Hematopoietic multipotent progenitor cell treated with erythropoietin and hydrocortisone succinate and interleukin-3 and kit ligand, for 15 days (in vitro differentiated cells): ENCODE results near the gene PALM.

Source experiments
- DNase-seq: peaks from one replicate; pipeline ENCODE4 v3.0.0-alpha.2; 2015; ENCODE audit warnings: low spot score

Gene PALM

GRCh38 chr19:752652-753517 is 44.1 kb downstream of the PALM start:
- DNase-seq: no peak

GRCh38 chr19:754530-754929 is 45.8 kb downstream of the PALM start:
- DNase-seq: no peak

GRCh38 chr19:755063-755462 is 46.3 kb downstream of the PALM start:
- no peak for DNase-seq

GRCh38 chr19:756236-756635 is 47.5 kb downstream of the PALM start:
- DNase-seq: peak; percentile 21

GRCh38 chr19:756821-757688 is 48.3 kb downstream of the PALM start:
- no peak for DNase-seq

- DNase-seq: no peak
Measured at GRCh38 chr19:757811-758668, 49.3 kb downstream of the PALM start.

GRCh38 chr19:763181-763580 is 54.4 kb downstream of the PALM start:
- no peak for DNase-seq

- no peak for DNase-seq
Measured at GRCh38 chr19:763869-764268, 55.1 kb downstream of the PALM start.

GRCh38 chr19:764301-764700 is 55.6 kb downstream of the PALM start:
- DNase-seq: no peak

GRCh38 chr19:765179-765738 is 56.5 kb downstream of the PALM start:
- no peak for DNase-seq

- DNase-seq: no peak
Measured at GRCh38 chr19:768424-768823, 59.7 kb downstream of the PALM start.

GRCh38 chr19:769616-770015 is 60.9 kb downstream of the PALM start:
- DNase-seq: no peak

- DNase-seq: peak; percentile 41
Measured at GRCh38 chr19:771332-771785, 62.6 kb downstream of the PALM start.

- DNase-seq: no peak
Measured at GRCh38 chr19:772063-772462, 63.3 kb downstream of the PALM start.

GRCh38 chr19:772730-773436 is 64.1 kb downstream of the PALM start:
- DNase-seq: no peak

GRCh38 chr19:776549-776948 is 67.8 kb downstream of the PALM start:
- DNase-seq: no peak

- DNase-seq: no peak
Measured at GRCh38 chr19:778910-779653, 70.3 kb downstream of the PALM start.

- no peak for DNase-seq
Measured at GRCh38 chr19:780935-781334, 72.2 kb downstream of the PALM start.

GRCh38 chr19:781800-782184 is 73.1 kb downstream of the PALM start:
- DNase-seq: no peak

- DNase-seq: no peak
Measured at GRCh38 chr19:782185-782877, 73.6 kb downstream of the PALM start.
